GM18526 (cell line): ENCODE data around the gene TCF7L1.

Experiments used
- POLR2A ChIP-seq: IDR thresholded peaks from 3 replicates; pipeline ENCODE4 v1.6.1; 2011; ENCODE audit not compliant: insufficient read length; ENCODE audit errors: extremely low read depth

Gene TCF7L1

GRCh38 chr2:85215448-85216401, 82.5 kb downstream of the TCF7L1 start:
- TF ChIP-seq POLR2A = no peak

DNA sequence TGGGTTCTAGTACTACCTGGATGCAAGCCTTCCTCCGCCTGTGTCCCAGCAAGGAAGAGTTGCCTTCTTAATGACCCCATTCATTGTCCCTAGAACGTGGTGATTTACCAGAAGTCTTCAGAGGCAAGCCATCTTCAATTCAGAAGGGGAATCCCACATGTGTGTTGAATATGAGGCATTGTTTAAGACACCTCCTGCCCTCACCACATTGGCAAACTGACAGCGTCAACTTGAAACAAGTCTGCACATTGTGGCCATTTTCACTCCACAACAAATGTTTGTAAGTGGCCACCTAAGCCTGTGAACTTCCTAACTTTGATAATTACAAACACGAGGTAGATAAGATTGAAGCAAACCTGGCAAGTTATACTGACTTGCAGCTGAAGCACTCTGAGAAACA, 83.7 kb downstream of the TCF7L1 start:
- no peak for TF ChIP-seq POLR2A

DNA sequence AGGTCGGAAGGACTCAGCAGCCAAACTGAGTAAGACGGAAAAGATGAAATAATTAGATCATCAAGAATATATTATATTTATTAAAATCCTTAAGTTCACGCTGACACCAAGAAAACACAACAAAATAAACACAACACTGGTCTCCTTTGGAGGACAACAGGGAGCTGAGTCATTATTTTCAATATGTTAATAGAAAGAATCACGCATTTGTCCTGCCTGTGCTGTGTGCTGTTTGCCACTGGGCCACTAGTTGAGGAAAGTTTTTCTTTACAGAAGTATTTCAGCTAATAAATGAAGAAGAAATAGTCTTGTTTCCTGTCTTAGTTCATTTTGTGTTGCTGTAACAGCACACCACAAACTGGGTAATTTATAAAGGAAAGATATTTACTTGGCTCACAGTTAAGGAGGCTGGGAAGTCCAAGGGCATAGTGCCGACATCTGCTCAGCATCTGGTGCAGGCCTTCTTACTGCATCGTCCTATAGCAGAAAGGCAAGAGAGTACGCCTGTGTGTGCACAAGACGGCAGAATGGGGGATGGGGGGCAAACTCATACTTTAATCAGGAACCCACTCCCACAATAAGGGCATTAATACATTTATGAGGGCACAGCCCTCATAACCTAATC, 88.0 kb downstream of the TCF7L1 start:
- no peak for TF ChIP-seq POLR2A

GRCh38 chr2:85222792-85223191, 89.6 kb downstream of the TCF7L1 start:
- no peak for TF ChIP-seq POLR2A

DNA sequence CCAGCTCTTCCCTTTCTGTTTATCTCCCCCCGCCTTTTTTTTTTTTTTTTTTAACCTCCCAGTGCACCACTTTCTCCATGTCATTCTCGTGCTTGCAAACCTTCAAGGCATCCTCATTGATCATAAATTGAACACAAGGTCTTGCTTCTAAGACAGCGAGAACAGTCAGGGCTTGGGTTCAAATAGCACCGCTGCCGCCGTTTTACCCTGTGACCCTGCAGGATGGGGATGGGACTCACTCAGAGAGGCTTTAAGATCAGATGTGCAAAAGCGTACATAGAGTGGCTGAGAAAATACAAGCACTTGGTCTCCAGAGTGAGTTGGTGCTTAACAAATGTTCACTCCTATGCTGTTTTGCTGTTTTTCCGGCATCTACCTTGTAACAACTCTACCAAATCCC, 93.6 kb downstream of the TCF7L1 start:
- no peak for TF ChIP-seq POLR2A

- TF ChIP-seq POLR2A = no peak
Measured at GRCh38 chr2:85230679-85231467, 97.7 kb downstream of the TCF7L1 start.

DNA sequence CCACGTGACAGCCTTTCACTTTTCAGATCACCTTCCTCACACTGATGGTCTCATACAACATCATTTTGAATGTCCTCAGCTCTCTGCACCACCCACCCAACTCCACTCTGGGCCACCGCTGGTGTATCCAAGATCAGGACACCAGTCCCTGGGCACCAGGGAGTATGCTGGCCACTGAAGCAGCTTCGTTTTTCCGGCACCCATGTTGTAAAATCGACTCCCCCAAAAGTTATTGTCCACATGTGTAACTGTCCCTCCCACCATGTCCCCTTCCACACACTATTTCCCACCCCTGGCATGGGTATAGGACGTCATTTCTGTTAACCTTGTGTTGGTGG, 98.2 kb downstream of the TCF7L1 start:
- no peak for TF ChIP-seq POLR2A

DNA sequence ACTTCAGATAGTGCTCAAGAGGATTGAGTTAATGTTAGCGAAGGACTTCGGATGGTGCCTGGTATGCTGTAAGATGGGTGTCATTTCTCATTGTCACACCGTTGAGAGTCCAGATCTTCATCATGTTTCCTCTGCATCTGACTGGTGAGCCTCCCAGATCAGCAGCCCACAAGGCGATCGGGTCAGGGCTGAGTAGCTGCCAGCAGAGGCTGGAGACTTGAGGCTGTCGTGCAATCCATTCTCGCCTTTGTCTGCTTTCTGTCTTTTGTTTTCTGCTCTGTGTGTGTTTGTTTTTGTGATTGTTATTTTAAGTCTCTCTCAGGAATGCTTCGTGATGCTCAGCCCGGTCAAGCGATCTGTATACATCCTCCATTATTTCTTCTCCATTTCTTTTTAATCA, 98.8 kb downstream of the TCF7L1 start:
- no peak for TF ChIP-seq POLR2A

GRCh38 chr2:85234868-85235267, 101.7 kb downstream of the TCF7L1 start:
- TF ChIP-seq POLR2A = no peak

DNA sequence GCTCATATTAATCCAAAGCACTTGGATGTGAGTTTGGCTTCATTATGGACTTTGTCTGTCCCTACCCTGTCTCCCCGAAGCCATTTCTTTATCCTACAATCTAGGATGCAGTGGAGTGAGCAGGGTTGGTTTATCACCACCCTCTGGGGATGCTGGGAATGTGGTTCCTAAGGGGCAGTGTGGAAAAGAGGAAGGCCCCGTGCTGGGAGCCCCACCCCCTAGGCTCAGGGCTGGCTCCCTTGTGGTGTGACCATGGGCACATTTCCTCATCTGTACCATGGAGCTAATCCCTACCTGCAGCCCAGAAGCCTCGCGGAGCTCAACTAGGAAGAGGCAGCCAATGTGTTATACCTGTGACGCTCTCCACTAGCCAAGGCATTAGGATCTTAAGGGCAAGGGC, 102.1 kb downstream of the TCF7L1 start:
- TF ChIP-seq POLR2A = no peak

- no peak for TF ChIP-seq POLR2A
Measured at GRCh38 chr2:85236084-85236483, 102.9 kb downstream of the TCF7L1 start.

- TF ChIP-seq POLR2A = no peak
Measured at GRCh38 chr2:85237849-85238565, 104.8 kb downstream of the TCF7L1 start.

- TF ChIP-seq POLR2A = no peak
Measured at GRCh38 chr2:85238607-85239006, 105.4 kb downstream of the TCF7L1 start.

- TF ChIP-seq POLR2A = no peak
Measured at GRCh38 chr2:85239102-85239501, 105.9 kb downstream of the TCF7L1 start.

DNA sequence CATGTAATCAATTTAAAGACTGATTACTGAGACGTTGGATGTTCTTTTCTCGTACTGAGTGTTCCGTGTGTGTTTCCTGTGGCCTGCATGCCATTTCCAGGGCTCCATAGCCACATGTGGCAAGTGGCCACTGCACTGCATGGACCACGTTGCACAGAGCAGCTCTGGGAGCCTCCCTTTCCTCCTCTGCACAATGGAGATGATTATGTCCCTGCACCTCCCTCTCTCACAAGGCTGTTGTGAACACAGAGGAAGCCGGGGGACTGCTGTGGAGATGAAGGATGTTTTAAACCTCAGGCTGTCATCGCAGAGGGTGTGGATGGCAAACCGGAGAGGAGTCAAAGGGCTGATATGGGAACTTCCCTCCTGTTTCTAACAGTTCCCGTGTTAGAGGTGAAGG, 106.9 kb downstream of the TCF7L1 start:
- no peak for TF ChIP-seq POLR2A
